Activated T-helper 2 cell treated with anti-CD3 and anti-CD28 coated beads, Interferon-gamma antibody, Interleukin-2, Interleukin-4, amounts not matched to agents 10 μg/mL and 5 μg/mL and 100 μg/mL, durations not matched to agents 14 hours and 24 hours and 36 hours (primary cell): Measurements from ENCODE around the gene IDH2. TPM values are rescaled to one million over a fixed set of nuclear protein-coding genes. Genes with fewer than 3 reads are reported as not detected.

Experiments
- DNase-seq: peaks from one replicate; pipeline ENCODE4 v3.0.0; 2021; ENCODE audit warnings: low spot score
- H3K27ac Mint-ChIP-seq: one replicate; pipeline ENCODE4 v1.8.0; 2021; ENCODE audit warnings: mixed read lengths
- H3K27me3 Mint-ChIP-seq: one replicate; pipeline ENCODE4 v1.8.0; 2021; ENCODE audit warnings: low read depth, mixed read lengths
- H3K36me3 Mint-ChIP-seq: one replicate; pipeline ENCODE4 v1.8.0; 2021; ENCODE audit warnings: low read depth, mixed read lengths
- H3K4me1 Mint-ChIP-seq: one replicate; pipeline ENCODE4 v1.8.0; 2021; ENCODE audit warnings: low read depth, mixed read lengths
- H3K4me3 Mint-ChIP-seq: one replicate; pipeline ENCODE4 v1.8.0; 2021; ENCODE audit warnings: low read depth, mild to moderate bottlenecking, moderate library complexity, mixed read lengths
- H3K9me3 Mint-ChIP-seq: one replicate; pipeline ENCODE4 v1.8.0; 2021; ENCODE audit warnings: mixed read lengths
- intact Hi-C: fragments of 100-400 bp; cut with micrococcal nuclease; formaldehyde crosslinking; loops from one replicate; pipeline ENCODE4 v1.15.1; 2023
- total RNA-seq: library from RNA; stranded (reverse); gene quantifications from 2 replicates; pipeline ENCODE4 v1.2.3, GENCODE V29; 2022

The IDH2 gene
- total RNA-seq, 1 donor from 2014 or later, result 141 TPM

DNA sequence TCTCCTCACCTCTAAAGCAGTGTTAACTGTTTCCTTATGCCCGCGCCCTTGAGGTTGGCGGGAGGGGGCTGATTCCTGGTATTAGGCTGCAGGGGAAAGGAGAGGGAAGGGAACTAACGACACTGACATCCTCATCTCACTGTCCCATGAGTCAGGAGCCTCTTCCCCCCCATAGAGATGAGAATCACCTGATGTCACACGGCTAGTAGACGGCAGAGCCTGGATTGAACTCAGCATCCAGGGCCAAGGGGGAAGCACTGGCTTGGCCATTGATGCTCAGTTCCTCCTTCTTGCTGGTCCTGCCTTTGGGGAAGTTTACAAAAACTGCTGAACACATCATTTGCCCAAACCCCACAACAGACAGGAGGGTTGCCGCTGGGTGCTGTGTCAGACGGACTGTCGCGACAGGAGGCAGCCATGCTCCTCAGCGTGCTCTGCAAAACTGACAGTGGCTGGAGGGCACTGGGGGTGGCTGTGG is 38.5 kb downstream of the IDH2 start:
- intact Hi-C loops, result no loop called here
- Mint-ChIP-seq H3K9me3 (no peaks in the 10 kb centered on the region), H3K36me3 (peaks cover 5% of the 10 kb centered on the region), H3K4me1 (peaks cover 28% of the 10 kb centered on the region), H3K27ac (no peak overlapping the region), H3K4me3 (no peak overlapping the region), H3K27me3 (no peaks in the 10 kb centered on the region)
- DNase-seq, result no peak

DNA sequence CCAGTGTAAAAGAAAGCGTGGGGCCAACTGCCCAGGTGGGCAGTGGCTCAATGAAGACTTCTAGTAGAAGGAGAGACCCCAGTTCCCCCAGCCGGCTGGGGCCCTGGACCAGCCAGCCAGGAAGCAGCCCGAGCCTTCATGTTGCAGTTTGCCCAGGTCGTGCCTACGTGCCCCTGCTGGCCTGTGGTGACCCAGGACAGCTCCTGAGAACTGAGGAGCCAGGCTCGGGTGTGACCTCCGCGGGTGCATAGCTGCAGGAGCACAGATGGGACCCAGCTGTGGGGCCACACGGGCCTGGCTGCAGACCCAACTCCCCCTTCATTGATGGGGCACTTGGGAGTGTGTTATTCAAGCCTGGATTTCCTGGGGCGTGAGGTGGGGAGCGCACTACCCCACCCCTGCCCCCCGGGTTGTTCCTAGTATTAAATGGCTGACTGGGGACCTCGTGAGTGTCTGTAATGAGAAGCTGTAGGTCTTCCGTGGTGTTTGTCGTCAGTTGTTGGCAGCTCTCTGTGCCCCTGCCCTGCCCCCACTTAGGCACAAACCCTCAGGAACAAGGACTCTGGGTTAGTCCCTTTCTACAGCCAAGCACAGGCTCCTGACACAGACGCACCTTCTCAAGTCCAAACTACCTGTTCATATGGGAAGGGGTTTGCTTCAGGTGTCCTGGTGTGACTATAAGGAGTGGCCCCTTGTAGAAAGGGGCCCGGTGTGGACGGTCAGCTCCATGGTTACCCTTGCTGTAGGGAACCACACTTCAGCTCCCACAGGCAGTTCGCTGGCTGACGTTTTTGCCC is 39.1 kb downstream of the IDH2 start:
- Mint-ChIP-seq H3K9me3 (no peaks in the 10 kb centered on the region), H3K27me3 (no peaks in the 10 kb centered on the region), H3K27ac (peak overlapping the region; percentile 75), H3K4me1 (peaks cover 34% of the 10 kb centered on the region), H3K36me3 (peaks cover 2% of the 10 kb centered on the region), H3K4me3 (no peak overlapping the region)
- DNase-seq, result no peak
- intact Hi-C loops, result no loop called here

DNA sequence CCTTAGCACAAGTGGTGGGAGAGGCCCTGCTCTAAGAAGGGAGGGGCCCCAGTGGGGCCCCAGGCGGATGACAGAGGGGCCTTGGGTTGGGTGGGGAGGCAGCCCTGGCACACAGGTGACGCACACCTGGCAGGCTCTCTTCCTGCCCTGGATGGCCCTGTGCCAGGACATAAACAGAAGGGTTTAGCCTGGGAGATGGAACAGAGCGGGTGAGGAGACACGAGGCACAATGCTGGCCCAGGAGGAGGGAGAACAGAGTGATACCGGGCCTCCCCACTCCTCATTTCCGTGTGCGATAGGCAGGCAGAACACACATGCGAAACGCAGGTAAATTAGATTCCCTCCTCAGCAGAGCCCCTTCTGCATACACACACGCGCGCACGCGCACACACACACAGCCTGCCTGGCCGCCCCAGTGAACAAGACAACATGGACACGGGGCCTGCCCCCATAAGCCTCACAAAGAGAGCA is 39.8 kb downstream of the IDH2 start:
- Mint-ChIP-seq H3K9me3 (no peaks in the 10 kb centered on the region), H3K36me3 (peaks cover 2% of the 10 kb centered on the region), H3K4me1 (peaks cover 38% of the 10 kb centered on the region), H3K27me3 (no peaks in the 10 kb centered on the region), H3K27ac (peak overlapping the region; percentile 75), H3K4me3 (no peak overlapping the region)
- intact Hi-C loops, result no loop called here
- no peak for DNase-seq

DNA sequence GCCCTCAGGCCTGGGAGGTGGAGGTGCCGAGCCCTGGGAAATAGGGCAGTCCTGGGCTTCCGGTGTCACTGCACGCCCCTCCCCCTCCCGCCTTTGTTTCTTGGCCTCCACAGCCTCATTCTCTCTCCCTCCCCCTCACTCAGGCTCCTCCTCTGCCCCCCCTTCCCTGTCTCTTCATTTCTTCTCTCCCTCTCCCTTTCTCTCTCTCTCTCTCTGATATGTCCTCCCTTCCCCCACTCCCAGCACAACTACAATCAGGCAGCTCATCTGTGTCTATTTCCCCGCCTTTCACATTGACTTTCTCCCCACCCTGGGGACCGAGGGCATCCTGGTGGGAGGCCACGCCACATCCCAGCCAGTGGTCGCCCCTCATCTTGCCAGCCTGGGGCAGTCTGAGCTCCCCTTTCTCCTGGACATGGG is 40.2 kb downstream of the IDH2 start:
- intact Hi-C loops, result no loop called here
- peaks cover 38% of the 10 kb centered on the region for H3K4me1 Mint-ChIP-seq
- DNase-seq, result no peak
- no peak overlapping the region for H3K4me3 Mint-ChIP-seq
- H3K9me3 Mint-ChIP-seq, result no peaks in the 10 kb centered on the region
- H3K36me3 Mint-ChIP-seq, result peaks cover 2% of the 10 kb centered on the region
- H3K27ac Mint-ChIP-seq, result peak overlapping the region; percentile 75
- no peaks in the 10 kb centered on the region for H3K27me3 Mint-ChIP-seq

GRCh38 chr15:90060797-90061196 is 41.5 kb downstream of the IDH2 start:
- Mint-ChIP-seq H3K27me3 (no peaks in the 10 kb centered on the region), H3K36me3 (peaks cover 2% of the 10 kb centered on the region), H3K4me1 (peaks cover 40% of the 10 kb centered on the region), H3K4me3 (no peak overlapping the region), H3K27ac (no peak overlapping the region), H3K9me3 (no peaks in the 10 kb centered on the region)
- DNase-seq, result no peak
- intact Hi-C loops, result no loop called here

- DNase-seq, result peak; percentile 67
- Mint-ChIP-seq H3K27me3 (no peaks in the 10 kb centered on the region), H3K27ac (peak overlapping the region; percentile 78), H3K36me3 (no peaks in the 10 kb centered on the region), H3K9me3 (no peaks in the 10 kb centered on the region), H3K4me3 (no peak overlapping the region), H3K4me1 (peaks cover 42% of the 10 kb centered on the region)
- intact Hi-C loops, result loop anchor here (1.0 to 2.0 kb wide), 5 partner anchors 21 to 57 kb away; no protein-coding TSS in a partner anchor
Observed at GRCh38 chr15:90059208-90059985, 42.9 kb downstream of the IDH2 start.

DNA sequence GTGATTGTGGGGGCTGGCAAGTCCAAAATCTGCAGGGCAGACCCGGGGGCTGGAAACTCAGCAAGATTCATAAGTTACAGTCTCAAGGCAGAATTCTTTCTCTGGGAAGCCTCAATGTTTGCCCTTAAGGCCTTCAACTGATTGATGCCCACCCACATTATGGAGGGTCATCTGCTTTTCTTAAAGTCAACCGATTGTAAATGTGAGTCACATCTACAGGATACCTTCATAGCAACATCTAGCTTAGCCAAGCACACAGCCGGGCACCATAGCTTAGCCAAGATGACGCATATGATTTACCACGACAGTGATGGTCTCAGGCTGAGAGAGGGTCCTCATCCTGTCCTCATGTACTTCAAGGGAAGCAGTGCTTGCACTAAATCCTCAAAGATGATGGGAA is 43.5 kb downstream of the IDH2 start:
- DNase-seq, result no peak
- Mint-ChIP-seq H3K4me3 (no peak overlapping the region), H3K27ac (peak overlapping the region; percentile 78), H3K4me1 (peaks cover 44% of the 10 kb centered on the region), H3K36me3 (no peaks in the 10 kb centered on the region), H3K9me3 (no peaks in the 10 kb centered on the region), H3K27me3 (no peaks in the 10 kb centered on the region)
- intact Hi-C loops, result loop anchor here (1.0 to 2.0 kb wide), 5 partner anchors 20 to 56 kb away; no protein-coding TSS in a partner anchor

GRCh38 chr15:90058308-90058707 is 44.0 kb downstream of the IDH2 start:
- peak overlapping the region; percentile 69 for H3K27ac Mint-ChIP-seq
- H3K9me3 Mint-ChIP-seq, result no peaks in the 10 kb centered on the region
- DNase-seq, result no peak
- peaks cover 42% of the 10 kb centered on the region for H3K4me1 Mint-ChIP-seq
- intact Hi-C loops, result loop anchor here (2.0 kb wide), 2 partner anchors 38 to 52 kb away; no protein-coding TSS in a partner anchor
- no peak overlapping the region for H3K4me3 Mint-ChIP-seq
- H3K27me3 Mint-ChIP-seq, result no peaks in the 10 kb centered on the region
- H3K36me3 Mint-ChIP-seq, result no peaks in the 10 kb centered on the region

DNA sequence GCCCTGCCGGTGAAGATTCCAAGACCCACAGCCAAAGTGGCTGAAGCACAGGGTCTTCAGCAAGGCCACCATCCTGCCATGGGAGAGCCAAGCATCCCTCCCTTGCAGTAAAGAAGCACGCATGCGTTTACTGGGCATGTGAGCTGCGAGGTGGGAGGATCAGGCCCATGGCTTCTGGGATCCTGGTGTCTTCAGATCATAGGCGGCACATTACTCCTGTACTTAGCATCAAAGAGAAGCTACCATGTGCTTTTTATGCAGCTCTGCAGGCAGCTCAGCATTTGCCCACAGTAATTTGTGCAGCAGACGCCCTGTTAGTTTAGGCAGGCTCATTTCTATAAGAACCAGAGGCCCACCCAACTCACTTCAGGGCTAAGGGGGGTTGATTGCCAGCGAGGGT is 45.7 kb downstream of the IDH2 start:
- H3K4me3 Mint-ChIP-seq, result no peak overlapping the region
- no peak overlapping the region for H3K27ac Mint-ChIP-seq
- no peaks in the 10 kb centered on the region for H3K27me3 Mint-ChIP-seq
- DNase-seq, result no peak
- intact Hi-C loops, result no loop called here
- no peaks in the 10 kb centered on the region for H3K9me3 Mint-ChIP-seq
- H3K4me1 Mint-ChIP-seq, result peaks cover 37% of the 10 kb centered on the region
- no peaks in the 10 kb centered on the region for H3K36me3 Mint-ChIP-seq

DNA sequence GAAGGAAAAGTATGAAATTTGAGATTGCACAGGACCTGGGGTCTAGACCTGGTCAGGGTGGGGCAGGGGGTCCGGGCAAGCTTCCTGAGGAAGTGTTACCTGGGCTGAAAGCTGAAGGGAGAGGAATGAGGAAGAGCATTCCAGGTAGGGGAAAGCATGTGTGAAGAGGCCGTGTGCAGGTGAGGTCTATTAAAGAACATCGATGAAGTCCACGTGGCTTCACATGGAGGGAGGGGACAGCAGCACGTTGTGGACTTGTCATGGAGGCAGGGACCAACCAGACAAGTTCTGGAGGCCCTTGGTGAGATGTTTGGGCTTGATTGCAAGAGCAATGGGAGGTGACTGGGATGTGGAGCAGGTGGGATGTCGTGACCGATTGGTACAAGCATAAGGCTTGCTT is 47.1 kb downstream of the IDH2 start:
- no peaks in the 10 kb centered on the region for H3K36me3 Mint-ChIP-seq
- no peak for DNase-seq
- H3K27ac Mint-ChIP-seq, result no peak overlapping the region
- intact Hi-C loops, result no loop called here
- H3K9me3 Mint-ChIP-seq, result no peaks in the 10 kb centered on the region
- peaks cover 30% of the 10 kb centered on the region for H3K4me1 Mint-ChIP-seq
- no peak overlapping the region for H3K4me3 Mint-ChIP-seq
- H3K27me3 Mint-ChIP-seq, result no peaks in the 10 kb centered on the region

GRCh38 chr15:90054618-90055097 is 47.6 kb downstream of the IDH2 start:
- no peaks in the 10 kb centered on the region for H3K36me3 Mint-ChIP-seq
- H3K4me3 Mint-ChIP-seq, result no peak overlapping the region
- intact Hi-C loops, result no loop called here
- no peak for DNase-seq
- no peaks in the 10 kb centered on the region for H3K27me3 Mint-ChIP-seq
- no peak overlapping the region for H3K27ac Mint-ChIP-seq
- no peaks in the 10 kb centered on the region for H3K9me3 Mint-ChIP-seq
- peaks cover 25% of the 10 kb centered on the region for H3K4me1 Mint-ChIP-seq

DNA sequence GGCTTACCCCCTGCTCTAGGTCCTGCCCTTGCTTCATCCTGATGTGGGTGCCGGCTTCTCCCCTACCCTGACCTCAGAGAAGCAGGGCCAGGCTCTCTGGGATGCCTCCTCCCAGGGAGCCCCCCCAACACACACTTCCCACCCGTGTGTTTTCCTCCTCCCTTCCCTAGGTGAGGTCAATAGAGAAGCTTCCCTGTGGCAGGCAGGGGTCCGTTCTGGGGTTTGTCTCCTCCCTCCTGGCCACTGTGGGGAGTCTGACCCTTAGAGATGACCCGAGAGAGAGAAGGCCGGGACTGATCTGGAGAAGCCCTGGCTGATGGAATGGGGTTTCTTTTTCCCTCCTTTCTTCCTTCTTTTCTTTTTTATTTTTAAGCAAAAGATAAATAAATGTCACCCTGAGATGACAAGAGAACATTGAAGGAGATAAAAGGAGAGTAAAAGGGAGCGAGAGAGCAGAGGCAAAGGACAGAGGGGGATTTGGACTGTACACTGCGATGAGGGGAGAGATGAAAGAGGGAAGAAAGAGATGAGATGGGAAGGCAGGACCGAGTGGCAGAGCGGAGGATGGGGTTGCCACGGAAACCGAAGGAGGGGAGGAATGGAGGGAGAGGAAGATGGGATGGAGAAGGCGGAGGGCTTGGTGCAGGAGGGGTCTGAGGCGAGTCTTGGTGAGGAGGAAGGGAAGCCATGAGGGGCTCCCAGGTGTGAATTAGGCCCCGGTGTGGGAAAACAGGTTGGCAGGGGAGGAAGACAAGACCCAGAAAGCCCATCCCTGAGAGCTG is 48.4 kb downstream of the IDH2 start:
- no peak overlapping the region for H3K4me3 Mint-ChIP-seq
- intact Hi-C loops, result no loop called here
- H3K36me3 Mint-ChIP-seq, result no peaks in the 10 kb centered on the region
- no peaks in the 10 kb centered on the region for H3K9me3 Mint-ChIP-seq
- no peaks in the 10 kb centered on the region for H3K27me3 Mint-ChIP-seq
- no peak for DNase-seq
- H3K27ac Mint-ChIP-seq, result no peak overlapping the region
- peaks cover 18% of the 10 kb centered on the region for H3K4me1 Mint-ChIP-seq
